GM18870 (cell line): Measurements from ENCODE around the gene RSU1.

Source experiments
- ATAC-seq: cut with Tn5 transposase; IDR thresholded peaks from one replicate; pipeline ENCODE4 v1.9.1; 2021; ENCODE audit warnings: moderate library complexity; ENCODE audit not compliant: unreplicated experiment

The RSU1 gene

DNA sequence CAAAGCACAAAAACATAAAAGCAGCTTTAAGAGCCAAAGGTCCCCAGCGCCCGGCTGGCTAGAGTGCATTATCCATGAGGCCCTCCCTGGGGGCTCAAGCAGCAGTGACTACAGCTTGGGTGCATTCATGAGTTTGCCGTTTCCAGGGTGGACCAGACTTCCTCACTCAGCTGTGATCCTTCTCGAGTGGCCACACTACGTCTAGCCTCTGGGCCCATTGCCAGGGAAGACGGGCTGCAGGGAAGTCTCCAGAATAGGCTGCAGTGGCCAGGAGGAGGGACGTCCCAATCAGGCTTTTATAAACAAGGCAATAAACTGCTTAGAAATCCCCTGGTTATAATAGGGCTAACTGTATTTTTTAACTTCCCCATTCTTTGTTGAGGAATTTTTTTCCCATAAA, 206.2 kb downstream of the RSU1 start:
- ATAC-seq = no peak

DNA sequence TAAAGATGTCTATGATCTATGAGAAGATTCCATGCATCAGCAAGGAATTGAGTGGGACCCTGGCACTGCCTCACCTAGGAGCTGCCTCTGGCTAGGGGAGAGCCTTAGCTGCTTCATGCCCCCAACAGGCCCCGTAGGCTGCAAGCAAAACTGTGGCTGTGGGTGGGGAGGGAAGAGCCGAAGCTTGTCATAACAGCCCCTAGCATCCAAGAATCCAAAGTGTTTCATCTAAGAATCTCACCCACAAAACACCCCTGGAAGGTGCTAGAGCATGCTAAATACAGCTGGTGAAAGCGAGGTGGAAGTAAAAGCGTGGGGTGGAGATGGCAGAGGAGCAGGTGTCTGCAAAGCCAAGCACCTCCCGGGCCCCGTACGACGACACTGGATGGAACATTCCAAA, 208.0 kb downstream of the RSU1 start:
- ATAC-seq = no peak

GRCh38 chr10:16606923-16607322, 210.3 kb downstream of the RSU1 start:
- ATAC-seq = no peak

DNA sequence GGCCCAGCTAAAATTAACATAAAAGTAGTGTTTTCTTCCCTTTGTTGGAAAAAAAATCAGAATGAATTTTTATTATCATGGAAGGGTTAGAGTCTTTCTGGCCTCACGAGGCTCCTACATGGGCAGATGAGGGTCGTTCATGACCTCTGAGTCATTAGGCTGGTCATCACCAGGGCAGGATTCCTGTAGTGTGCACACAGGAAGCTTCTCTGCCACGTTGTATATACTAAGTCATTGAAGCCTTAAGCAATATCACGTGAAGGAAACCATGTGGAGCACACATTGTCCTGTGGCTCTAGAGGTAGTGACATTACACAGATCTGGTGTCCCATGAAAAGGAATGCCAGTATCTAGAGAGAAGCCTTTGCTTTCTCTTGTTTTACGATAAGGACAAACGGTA, 210.8 kb downstream of the RSU1 start:
- no peak for ATAC-seq

GRCh38 chr10:16603308-16603707, 213.9 kb downstream of the RSU1 start:
- no peak for ATAC-seq

GRCh38 chr10:16602104-16602775, 215.0 kb downstream of the RSU1 start:
- no peak for ATAC-seq

- no peak for ATAC-seq
These were observed 217.6 kb downstream of the RSU1 start for GRCh38 chr10:16599662-16600061.

DNA sequence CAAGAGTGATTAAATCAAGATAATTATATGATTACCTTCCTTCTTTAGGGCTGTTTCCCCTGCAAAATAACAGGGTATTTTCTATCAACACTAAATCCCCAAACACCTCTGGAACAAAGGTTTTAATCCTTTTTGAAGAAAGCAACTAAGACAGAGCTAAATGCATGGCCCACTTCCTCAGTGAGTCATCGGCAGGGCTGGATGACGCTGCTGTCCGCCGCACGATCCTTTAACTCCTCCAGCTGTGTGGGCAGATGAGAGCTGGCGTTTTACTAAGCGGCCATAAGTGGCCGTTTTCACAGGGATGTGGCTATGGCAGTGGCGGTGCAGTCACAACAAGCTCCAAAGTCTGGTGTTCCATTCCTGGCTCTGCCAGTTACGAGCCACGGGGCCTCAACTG, 219.6 kb downstream of the RSU1 start:
- ATAC-seq = no peak

GRCh38 chr10:16592378-16592777, 224.8 kb downstream of the RSU1 start:
- ATAC-seq = no peak

GRCh38 chr10:16586358-16587138, 230.7 kb downstream of the RSU1 start:
- ATAC-seq = peak; percentile 88

DNA sequence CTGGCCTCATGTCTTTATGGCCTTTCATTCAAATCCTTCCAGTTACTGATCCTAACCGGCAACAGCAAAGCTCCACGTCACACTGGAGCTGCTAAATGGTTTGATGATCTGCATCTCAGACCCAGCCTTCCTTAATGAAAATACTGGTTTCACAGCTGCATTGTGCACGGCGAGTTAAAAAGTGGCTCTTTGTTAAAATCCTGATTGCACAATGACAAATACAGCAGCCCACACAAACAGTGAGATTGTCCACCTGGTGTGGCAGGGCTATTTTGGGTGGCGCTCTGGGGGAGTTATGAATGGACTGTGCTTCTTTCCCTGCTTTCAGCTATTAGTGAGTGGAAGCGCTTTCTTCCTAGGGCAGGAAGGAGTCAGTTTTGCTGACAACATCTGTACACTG, 232.1 kb downstream of the RSU1 start:
- peak; percentile 40 for ATAC-seq

- ATAC-seq = no peak
These were observed 233.8 kb downstream of the RSU1 start for GRCh38 chr10:16583382-16583781.

GRCh38 chr10:16581202-16581601, 236.0 kb downstream of the RSU1 start:
- ATAC-seq = no peak

DNA sequence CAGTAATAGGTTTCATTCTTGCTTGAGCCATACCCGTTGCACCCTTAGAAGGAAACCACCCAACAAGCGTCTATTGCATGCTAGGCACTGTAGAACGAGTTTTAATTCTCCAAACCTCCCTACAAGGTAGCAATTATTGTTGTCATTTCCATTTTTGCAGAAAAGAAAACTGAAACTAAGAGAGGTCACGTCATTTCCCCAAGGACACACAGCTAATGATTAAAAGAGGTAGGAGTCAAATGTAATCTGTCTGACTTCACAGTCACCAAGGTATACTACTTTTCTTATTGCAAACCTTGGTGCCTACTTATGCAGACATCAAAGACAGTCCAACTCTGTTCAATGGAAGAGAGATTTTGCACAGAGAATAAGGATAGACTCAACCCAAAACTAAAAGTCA, 246.5 kb downstream of the RSU1 start:
- peak; percentile 96 for ATAC-seq

DNA sequence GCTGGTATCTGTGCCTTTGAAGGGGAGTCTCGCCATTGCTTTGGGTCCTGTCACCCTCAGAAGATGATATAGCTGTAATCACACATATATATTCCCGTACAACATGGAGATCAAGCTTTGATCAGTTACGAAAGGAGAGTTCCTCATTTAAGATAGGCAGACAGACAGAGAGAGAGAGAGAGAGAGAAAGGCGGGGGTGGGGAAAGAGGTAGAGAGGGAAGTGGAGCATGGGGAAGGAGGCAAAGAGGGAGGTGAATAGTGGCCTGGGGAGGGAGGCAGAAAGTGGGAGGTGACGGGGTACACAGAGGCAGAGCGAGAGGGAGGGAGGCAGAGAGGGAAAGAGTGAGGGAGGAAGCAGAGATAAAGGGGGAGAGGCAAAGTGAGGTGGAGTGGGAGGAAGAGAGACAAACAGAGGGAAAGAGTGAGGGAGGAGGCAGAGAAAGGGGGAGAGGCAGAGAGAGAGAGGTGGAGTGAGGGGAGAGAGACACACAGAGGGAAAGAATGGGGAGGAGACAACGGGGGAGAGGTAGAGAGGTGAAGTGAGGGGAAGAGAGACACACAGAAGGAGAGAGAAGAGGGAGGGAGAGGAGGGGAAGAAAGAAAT, 250.9 kb downstream of the RSU1 start:
- no peak for ATAC-seq

GRCh38 chr10:16565604-16566003, 251.6 kb downstream of the RSU1 start:
- no peak for ATAC-seq

DNA sequence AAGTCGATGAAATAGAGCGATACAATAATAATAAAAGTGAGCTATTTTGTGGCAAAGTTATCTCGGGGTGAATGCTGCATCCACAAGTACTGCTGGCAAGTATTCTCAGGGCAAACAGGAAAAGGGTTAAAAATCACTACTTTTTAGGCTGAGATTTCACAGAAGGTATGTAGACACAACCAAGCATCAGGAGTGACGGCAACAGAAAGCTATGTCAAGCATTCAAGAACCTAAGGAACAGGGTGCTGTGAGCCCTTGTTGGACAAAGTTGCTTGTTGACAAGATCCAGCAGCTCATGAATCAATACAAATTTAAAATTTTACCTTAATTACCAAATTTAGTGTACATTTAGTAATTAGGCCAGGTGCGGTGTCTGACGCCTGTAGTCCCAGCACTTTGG, 254.3 kb downstream of the RSU1 start:
- ATAC-seq = no peak

GRCh38 chr10:16559236-16559773, 257.9 kb downstream of the RSU1 start:
- ATAC-seq = no peak

DNA sequence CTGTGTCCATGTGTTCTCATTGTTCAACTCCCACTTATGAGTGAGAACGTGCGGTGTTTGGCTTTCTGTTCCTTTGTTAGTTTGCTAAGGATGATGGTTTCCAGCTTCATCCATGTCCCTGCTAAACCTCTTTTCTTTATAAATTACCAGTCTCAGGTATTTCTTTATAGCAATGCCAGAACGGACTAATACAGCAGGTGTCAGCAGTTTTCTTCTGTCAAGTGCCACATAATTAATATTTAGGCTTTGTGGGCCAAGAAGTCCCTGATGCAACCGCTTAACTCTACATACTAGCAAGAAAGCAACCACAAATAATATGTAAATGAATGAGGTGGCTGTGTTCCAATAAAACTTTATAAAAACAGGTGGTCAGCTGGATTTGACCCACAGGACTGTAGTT, 269.3 kb downstream of the RSU1 start:
- ATAC-seq = no peak

DNA sequence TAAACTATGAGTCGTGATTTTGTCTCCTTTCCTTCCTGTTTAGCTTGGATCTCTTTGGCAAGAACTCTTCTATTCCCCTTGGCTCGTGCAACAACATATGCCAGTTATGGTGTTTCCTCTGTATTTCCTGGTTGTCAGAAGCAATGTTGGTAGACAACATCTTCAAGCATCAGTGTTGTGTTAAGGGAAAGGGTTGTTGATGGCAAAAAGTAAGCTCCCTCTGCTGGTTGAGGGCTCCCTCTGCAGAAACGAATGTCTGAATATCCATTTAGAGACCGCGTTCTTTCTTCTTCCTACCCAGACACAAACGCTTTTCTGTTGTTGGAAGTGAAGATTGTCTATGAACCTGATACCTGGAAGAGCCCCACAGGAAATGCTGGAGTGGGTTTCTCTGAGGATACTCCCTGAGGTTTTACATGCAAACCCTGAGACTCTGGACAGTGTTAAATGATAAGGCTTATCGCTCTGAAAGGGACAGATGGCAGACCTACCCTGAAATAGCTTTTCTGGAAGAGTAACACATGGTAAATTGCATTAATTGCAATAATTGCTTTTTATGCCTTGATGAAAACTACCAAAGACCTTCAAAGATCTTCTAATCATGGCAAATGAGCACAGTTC, 272.0 kb downstream of the RSU1 start:
- ATAC-seq = peak; percentile 86

GRCh38 chr10:16544591-16544990, 272.6 kb downstream of the RSU1 start:
- ATAC-seq = no peak
